GM23338 (cell line): Measurements from ENCODE around the gene EVA1B. TPM values are rescaled to one million over a fixed set of nuclear protein-coding genes. Genes with fewer than 3 reads are reported as not detected.

ENCODE experiments used
- CREB1 ChIP-seq: fragments of 250-450 bp; sonication (Bioruptor Pico); IDR thresholded peaks from 2 replicates; pipeline ENCODE4 v1.5.0; 2020; ENCODE audit warnings: low read depth, mild to moderate bottlenecking, moderate library complexity
- EZH2 ChIP-seq: fragments of 200-600 bp; sonication (generic); IDR thresholded peaks from one replicate; pipeline ENCODE4 v1.8.0; 2017; ENCODE audit warnings: antibody characterized with exemption, mild to moderate bottlenecking, low read depth; ENCODE audit not compliant: unreplicated experiment
- EZH2phosphoT487 ChIP-seq: fragments of 200-600 bp; sonication (generic); IDR thresholded peaks from one replicate; pipeline ENCODE4 v1.8.1; 2018; ENCODE audit warnings: antibody characterized with exemption; ENCODE audit not compliant: unreplicated experiment
- JUNB ChIP-seq: IDR thresholded peaks from one replicate; pipeline ENCODE4 v1.6.1; 2016; ENCODE audit warnings: antibody characterized with exemption; ENCODE audit not compliant: unreplicated experiment
- NANOG ChIP-seq: IDR thresholded peaks from 2 replicates; pipeline ENCODE4 v1.6.1; 2016; ENCODE audit warnings: antibody characterized with exemption, borderline replicate concordance
- POLR2AphosphoS5 ChIP-seq: IDR thresholded peaks from 2 replicates; pipeline ENCODE4 v1.6.1; 2016; ENCODE audit warnings: antibody characterized with exemption, low read depth
- ZNF114 ChIP-seq: fragments of 250-450 bp; sonication (Bioruptor Pico); IDR thresholded peaks from 2 replicates; pipeline ENCODE4 v1.5.0; 2020; ENCODE audit warnings: mild to moderate bottlenecking, moderate library complexity
- ZNF331 ChIP-seq: fragments of 250-450 bp; sonication (Bioruptor Pico); IDR thresholded peaks from 2 replicates; pipeline ENCODE4 v1.5.0; 2020; ENCODE audit warnings: low read depth, mild to moderate bottlenecking, moderate library complexity
- polyA plus RNA-seq: library from polyadenylated mRNA; unstranded; fragments of >200 nt; fragmentation: Nextera tagmentation; extraction: Ambion mirVana; gene quantifications from 2 replicates; pipeline ENCODE4 v1.2.1, GENCODE V29; 2016
- total RNA-seq: library from RNA; depleted of rRNA; stranded (reverse); fragments of >200 nt; shearing (Covaris generic); gene quantifications from 2 replicates; pipeline ENCODE4 v1.2.3, GENCODE V29; 2014
- TF ChIP-seq, protein P1 (sequence below): fragments of 250-450 bp; sonication (Bioruptor Pico); IDR thresholded peaks from 2 replicates; pipeline ENCODE4 v1.5.0; 2020; ENCODE audit warnings: mild to moderate bottlenecking, moderate library complexity
- TF ChIP-seq, protein P2 (sequence below): IDR thresholded peaks from 2 replicates; pipeline ENCODE4 v1.6.1; 2016; ENCODE audit warnings: antibody characterized with exemption
- TF ChIP-seq, protein P3 (sequence below), 2 experiments: fragments of 200-600 bp in 1 of 2; sonication (generic) in 1 of 2; conservative IDR thresholded peaks; 2 replicates each; pipeline versions ENCODE4 v1.5.1 to v1.6.1; 2016 to 2017; ENCODE audit warnings: antibody characterized with exemption in 2 of 2, low read depth in 2 of 2, mild to moderate bottlenecking in 2 of 2, moderate library complexity in 1 of 2

EVA1B gene
- total and polyA plus RNA-seq, 2 experiments from 2014 or later = 9.2 to 27.3 TPM

DNA sequence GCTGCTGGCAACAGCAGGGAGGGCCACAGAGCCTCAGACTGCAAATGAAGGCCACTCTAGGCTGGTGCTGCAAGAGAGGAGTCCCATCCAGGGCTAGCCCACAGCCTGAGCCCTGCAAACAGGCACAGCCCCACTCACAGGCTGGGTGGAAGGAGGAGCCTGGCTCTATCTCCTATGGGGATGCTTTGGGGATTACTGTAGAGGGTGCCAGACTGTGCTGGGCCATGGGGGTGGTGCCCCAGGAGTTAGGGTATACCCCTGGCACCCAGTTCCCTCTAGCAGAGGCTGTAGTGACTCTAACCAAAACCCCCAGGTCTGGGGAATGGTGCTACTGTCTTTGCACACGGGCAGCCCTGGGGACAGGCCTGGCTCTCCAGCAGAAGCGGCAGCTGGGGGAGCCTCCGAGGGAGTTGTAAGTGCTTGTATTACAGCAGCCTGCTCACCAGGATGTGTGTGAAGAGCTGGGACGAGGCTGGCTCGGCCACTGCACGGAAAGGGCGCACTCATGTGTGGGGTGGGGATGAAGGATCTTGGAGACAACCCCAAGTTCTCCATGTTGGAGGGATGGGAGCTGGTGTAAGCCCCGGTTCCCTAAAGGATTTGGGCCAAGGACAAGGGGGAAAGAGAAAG, 23.4 kb upstream of the EVA1B start (continued):
- TF ChIP-seq, protein P1, sequence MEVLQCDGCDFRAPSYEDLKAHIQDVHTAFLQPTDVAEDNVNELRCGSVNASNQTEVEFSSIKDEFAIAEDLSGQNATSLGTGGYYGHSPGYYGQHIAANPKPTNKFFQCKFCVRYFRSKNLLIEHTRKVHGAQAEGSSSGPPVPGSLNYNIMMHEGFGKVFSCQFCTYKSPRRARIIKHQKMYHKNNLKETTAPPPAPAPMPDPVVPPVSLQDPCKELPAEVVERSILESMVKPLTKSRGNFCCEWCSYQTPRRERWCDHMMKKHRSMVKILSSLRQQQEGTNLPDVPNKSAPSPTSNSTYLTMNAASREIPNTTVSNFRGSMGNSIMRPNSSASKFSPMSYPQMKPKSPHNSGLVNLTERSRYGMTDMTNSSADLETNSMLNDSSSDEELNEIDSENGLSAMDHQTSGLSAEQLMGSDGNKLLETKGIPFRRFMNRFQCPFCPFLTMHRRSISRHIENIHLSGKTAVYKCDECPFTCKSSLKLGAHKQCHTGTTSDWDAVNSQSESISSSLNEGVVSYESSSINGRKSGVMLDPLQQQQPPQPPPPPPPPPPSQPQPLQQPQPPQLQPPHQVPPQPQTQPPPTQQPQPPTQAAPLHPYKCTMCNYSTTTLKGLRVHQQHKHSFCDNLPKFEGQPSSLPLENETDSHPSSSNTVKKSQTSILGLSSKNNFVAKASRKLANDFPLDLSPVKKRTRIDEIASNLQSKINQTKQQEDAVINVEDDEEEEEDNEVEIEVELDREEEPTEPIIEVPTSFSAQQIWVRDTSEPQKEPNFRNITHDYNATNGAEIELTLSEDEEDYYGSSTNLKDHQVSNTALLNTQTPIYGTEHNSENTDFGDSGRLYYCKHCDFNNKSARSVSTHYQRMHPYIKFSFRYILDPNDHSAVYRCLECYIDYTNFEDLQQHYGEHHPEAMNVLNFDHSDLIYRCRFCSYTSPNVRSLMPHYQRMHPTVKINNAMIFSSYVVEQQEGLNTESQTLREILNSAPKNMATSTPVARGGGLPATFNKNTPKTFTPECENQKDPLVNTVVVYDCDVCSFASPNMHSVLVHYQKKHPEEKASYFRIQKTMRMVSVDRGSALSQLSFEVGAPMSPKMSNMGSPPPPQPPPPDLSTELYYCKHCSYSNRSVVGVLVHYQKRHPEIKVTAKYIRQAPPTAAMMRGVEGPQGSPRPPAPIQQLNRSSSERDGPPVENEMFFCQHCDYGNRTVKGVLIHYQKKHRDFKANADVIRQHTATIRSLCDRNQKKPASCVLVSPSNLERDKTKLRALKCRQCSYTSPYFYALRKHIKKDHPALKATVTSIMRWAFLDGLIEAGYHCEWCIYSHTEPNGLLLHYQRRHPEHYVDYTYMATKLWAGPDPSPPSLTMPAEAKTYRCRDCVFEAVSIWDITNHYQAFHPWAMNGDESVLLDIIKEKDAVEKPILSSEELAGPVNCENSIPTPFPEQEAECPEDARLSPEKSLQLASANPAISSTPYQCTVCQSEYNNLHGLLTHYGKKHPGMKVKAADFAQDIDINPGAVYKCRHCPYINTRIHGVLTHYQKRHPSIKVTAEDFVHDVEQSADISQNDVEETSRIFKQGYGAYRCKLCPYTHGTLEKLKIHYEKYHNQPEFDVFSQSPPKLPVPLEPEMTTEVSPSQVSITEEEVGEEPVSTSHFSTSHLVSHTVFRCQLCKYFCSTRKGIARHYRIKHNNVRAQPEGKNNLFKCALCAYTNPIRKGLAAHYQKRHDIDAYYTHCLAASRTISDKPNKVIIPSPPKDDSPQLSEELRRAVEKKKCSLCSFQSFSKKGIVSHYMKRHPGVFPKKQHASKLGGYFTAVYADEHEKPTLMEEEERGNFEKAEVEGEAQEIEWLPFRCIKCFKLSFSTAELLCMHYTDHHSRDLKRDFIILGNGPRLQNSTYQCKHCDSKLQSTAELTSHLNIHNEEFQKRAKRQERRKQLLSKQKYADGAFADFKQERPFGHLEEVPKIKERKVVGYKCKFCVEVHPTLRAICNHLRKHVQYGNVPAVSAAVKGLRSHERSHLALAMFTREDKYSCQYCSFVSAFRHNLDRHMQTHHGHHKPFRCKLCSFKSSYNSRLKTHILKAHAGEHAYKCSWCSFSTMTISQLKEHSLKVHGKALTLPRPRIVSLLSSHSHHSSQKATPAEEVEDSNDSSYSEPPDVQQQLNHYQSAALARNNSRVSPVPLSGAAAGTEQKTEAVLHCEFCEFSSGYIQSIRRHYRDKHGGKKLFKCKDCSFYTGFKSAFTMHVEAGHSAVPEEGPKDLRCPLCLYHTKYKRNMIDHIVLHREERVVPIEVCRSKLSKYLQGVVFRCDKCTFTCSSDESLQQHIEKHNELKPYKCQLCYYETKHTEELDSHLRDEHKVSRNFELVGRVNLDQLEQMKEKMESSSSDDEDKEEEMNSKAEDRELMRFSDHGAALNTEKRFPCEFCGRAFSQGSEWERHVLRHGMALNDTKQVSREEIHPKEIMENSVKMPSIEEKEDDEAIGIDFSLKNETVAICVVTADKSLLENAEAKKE (CRISPR knock-in tag) = no peak
- TF ChIP-seq, protein P2, sequence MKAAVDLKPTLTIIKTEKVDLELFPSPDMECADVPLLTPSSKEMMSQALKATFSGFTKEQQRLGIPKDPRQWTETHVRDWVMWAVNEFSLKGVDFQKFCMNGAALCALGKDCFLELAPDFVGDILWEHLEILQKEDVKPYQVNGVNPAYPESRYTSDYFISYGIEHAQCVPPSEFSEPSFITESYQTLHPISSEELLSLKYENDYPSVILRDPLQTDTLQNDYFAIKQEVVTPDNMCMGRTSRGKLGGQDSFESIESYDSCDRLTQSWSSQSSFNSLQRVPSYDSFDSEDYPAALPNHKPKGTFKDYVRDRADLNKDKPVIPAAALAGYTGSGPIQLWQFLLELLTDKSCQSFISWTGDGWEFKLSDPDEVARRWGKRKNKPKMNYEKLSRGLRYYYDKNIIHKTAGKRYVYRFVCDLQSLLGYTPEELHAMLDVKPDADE = no peak
- TF ChIP-seq ZNF331 (CRISPR knock-in tag) (no peak), ZNF114 (CRISPR knock-in tag) (no peak), JUNB (no peak), POLR2AphosphoS5 (no peak), NANOG (no peak), EZH2phosphoT487 (no peak), CREB1 (no peak), EZH2 (no peak)
- TF ChIP-seq, protein P3, sequence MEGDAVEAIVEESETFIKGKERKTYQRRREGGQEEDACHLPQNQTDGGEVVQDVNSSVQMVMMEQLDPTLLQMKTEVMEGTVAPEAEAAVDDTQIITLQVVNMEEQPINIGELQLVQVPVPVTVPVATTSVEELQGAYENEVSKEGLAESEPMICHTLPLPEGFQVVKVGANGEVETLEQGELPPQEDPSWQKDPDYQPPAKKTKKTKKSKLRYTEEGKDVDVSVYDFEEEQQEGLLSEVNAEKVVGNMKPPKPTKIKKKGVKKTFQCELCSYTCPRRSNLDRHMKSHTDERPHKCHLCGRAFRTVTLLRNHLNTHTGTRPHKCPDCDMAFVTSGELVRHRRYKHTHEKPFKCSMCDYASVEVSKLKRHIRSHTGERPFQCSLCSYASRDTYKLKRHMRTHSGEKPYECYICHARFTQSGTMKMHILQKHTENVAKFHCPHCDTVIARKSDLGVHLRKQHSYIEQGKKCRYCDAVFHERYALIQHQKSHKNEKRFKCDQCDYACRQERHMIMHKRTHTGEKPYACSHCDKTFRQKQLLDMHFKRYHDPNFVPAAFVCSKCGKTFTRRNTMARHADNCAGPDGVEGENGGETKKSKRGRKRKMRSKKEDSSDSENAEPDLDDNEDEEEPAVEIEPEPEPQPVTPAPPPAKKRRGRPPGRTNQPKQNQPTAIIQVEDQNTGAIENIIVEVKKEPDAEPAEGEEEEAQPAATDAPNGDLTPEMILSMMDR (conservative IDR thresholded peaks at IDR 0.05; ENCODE audit: low read depth in 2 of 2) = no peak
